ENCODE results near the gene CLCN1. TPM values are rescaled to one million over a fixed set of nuclear protein-coding genes. Genes with fewer than 3 reads are reported as not detected.

CLCN1 gene
- total RNA-seq, 1 experiment from 2014 or later: 0.13 TPM

DNA sequence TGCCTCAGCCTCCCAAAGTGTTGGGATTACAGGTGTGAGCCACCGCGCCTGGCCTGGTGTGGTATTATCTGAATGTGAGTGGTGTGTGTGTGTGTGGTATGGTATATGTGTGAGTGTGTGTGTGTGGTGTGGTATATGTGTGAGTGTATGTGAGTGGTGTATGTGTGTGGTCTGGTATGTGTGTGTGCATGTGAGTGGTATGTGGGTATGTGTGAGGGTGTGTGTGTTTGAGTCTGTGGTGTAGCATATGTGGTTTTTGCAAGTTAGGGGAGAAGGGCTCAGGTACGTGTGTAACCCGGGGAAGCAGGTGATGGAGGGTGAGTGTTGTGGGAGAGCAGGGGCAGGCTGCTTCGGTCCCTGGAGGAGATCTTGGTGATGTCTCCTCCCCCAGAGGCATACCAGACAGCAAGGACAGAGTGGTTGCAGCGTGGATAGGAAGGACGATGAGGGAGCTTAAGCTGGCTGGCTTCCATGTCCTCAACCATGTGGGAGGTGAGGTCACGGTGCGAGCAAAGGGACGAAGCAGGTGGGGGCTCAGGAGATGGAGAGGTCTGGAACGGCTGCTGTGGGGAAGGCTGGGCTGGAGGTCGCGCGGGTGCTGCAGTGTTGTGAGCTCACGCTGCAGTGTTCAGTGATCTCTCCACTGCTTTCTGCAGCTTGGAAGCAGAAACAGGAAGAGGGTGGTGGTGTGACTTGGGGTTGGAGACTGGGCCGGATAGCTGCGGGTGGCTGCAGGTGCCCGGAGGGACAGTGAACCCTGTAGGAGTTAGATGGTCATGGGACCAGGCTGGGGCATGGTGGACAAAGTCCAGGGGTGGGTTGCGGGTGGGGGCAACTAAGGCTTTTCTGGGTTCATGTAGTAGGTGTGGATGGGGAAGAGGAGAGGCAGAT lies 70.2 kb downstream of the CLCN1 start:
- no peak overlapping the region for H2AFZ ChIP-seq (ENCODE audit: low read length)
- H2BK15ac ChIP-seq (ENCODE audit: low read depth, low read length): no peak overlapping the region
- no peak overlapping the region for H4K91ac ChIP-seq (ENCODE audit: insufficient read length, low read depth, low read length)
- no peak overlapping the region for H3T11ph ChIP-seq (ENCODE audit: low read length)
- H3K79me2 ChIP-seq (ENCODE audit: insufficient read depth, low read length): peaks cover 17% of the 10 kb centered on the region; the same call in 1 of the 2 replicates
- H3K36me3 Mint-ChIP-seq (ENCODE audit: insufficient read depth in 1 of 3, low read depth in 3 of 3): peaks cover 30 to 37% (median 34%) of the 10 kb centered on the region in 3 experiments
- no peak overlapping the region for H2BK20ac ChIP-seq (ENCODE audit: low read depth, low read length, poor library complexity, severe bottlenecking)
- H3K18ac ChIP-seq (ENCODE audit: insufficient read length, low read depth, low read length): no peak overlapping the region
- H3K4me3 Mint-ChIP-seq: no peak overlapping the region
- H3K4ac ChIP-seq (ENCODE audit: low read depth, low read length): no peak overlapping the region
- no peak overlapping the region for H2BK12ac ChIP-seq (ENCODE audit: insufficient read length, low read depth, low read length)
- no peak overlapping the region for H3K9ac ChIP-seq (ENCODE audit: extremely low read depth, insufficient read length, low read length)
- H3K56ac ChIP-seq (ENCODE audit: insufficient read length, low read depth, low read length): no peak overlapping the region
- no peak overlapping the region for H3K27ac Mint-ChIP-seq
- no peak overlapping the region for H3K4me2 ChIP-seq (ENCODE audit: insufficient read depth, insufficient read length, low read length)
- no peak overlapping the region for H2BK120ac ChIP-seq (ENCODE audit: low read depth, low read length, poor library complexity, severe bottlenecking)
- DNase-seq: no peak
- no peak overlapping the region for H4K8ac ChIP-seq (replicated peaks; ENCODE audit: insufficient read length, low read depth, low read length)
- H3K27me3 Mint-ChIP-seq (ENCODE audit: low read depth): no peaks in the 10 kb centered on the region; the same call in 1 of the 2 replicates
- no peak overlapping the region for H3K23ac ChIP-seq (ENCODE audit: insufficient read length, low read depth, low read length)
- TF ChIP-seq, protein P1, sequence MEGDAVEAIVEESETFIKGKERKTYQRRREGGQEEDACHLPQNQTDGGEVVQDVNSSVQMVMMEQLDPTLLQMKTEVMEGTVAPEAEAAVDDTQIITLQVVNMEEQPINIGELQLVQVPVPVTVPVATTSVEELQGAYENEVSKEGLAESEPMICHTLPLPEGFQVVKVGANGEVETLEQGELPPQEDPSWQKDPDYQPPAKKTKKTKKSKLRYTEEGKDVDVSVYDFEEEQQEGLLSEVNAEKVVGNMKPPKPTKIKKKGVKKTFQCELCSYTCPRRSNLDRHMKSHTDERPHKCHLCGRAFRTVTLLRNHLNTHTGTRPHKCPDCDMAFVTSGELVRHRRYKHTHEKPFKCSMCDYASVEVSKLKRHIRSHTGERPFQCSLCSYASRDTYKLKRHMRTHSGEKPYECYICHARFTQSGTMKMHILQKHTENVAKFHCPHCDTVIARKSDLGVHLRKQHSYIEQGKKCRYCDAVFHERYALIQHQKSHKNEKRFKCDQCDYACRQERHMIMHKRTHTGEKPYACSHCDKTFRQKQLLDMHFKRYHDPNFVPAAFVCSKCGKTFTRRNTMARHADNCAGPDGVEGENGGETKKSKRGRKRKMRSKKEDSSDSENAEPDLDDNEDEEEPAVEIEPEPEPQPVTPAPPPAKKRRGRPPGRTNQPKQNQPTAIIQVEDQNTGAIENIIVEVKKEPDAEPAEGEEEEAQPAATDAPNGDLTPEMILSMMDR (conservative IDR thresholded peaks at IDR 0.05): no peak
- peaks cover 7% of the 10 kb centered on the region for H3K23me2 ChIP-seq (ENCODE audit: insufficient read length, low read depth, low read length, poor library complexity, severe bottlenecking)
- H3K4me1 ChIP-seq (ENCODE audit: insufficient read depth, low read length): peaks cover 5% of the 10 kb centered on the region; the same call in 1 of the 2 replicates
- no peaks in the 10 kb centered on the region for H3K9me3 Mint-ChIP-seq
- H2AK5ac ChIP-seq (ENCODE audit: insufficient read length, low read length): no peak overlapping the region
- peaks cover 5% of the 10 kb centered on the region for H3K79me1 ChIP-seq (ENCODE audit: insufficient read depth, low read depth, low read length, poor library complexity, severe bottlenecking)
- peak overlapping the region; percentile 49 for H4K5ac ChIP-seq (ENCODE audit: insufficient read length, low read depth, low read length)
- H3K27ac ChIP-seq (ENCODE audit: insufficient read length, low read depth, low read length): no peak overlapping the region
- H3K4me1 Mint-ChIP-seq: peaks cover 12 to 13% of the 10 kb centered on the region in 2 experiments
- H2BK5ac ChIP-seq (ENCODE audit: insufficient read length, low read length): no peak overlapping the region
- no peaks in the 10 kb centered on the region for H3K27me3 ChIP-seq (ENCODE audit: insufficient read depth, low read length)
- H3K9me3 ChIP-seq (ENCODE audit: control insufficient read depth, low read depth, low read length): no peaks in the 10 kb centered on the region
- H4K20me1 ChIP-seq (ENCODE audit: control insufficient read depth, insufficient read depth, insufficient read length): peaks cover 2% of the 10 kb centered on the region
- no CpG with 5 or more reads among the region's 19 CpGs for WGBS (ENCODE audit: extremely low coverage, insufficient read length, low lambda C conversion rate)
- H3K14ac ChIP-seq (ENCODE audit: insufficient read depth, low read length): no peak overlapping the region
